Smooth muscle cell (in vitro differentiated cells): ENCODE measurements around the gene EDN2. TPM values are rescaled to one million over a fixed set of nuclear protein-coding genes. Genes with fewer than 3 reads are reported as not detected.

ENCODE experiments used
- DNase-seq: peaks from one replicate; lab custom pipeline; 2025; ENCODE audit not compliant: unreplicated experiment; lab: John Stamatoyannopoulos, UW
- H2AFZ ChIP-seq: fragments of 200-600 bp; sonication (generic); 2 replicates; pipeline ENCODE4 v1.6.0; 2016; ENCODE audit warnings: antibody characterized with exemption, low read depth, mild to moderate bottlenecking
- H3F3A ChIP-seq: fragments of 200-600 bp; sonication (generic); 2 replicates; pipeline ENCODE4 v1.6.0; 2017; ENCODE audit warnings: antibody characterized with exemption, low read depth
- H3K27ac ChIP-seq: fragments of 200-600 bp; sonication (generic); 2 replicates; pipeline ENCODE4 v1.5.1; 2016; ENCODE audit warnings: low read depth, mild to moderate bottlenecking
- H3K27me3 ChIP-seq: fragments of 200-600 bp; sonication (generic); 2 replicates; pipeline ENCODE4 v1.6.1; 2016; ENCODE audit warnings: low read depth, mild to moderate bottlenecking
- H3K36me3 ChIP-seq: fragments of 200-600 bp; sonication (generic); 2 replicates; pipeline ENCODE4 v1.5.1; 2016; ENCODE audit warnings: low read depth
- H3K4me1 ChIP-seq: fragments of 200-600 bp; sonication (generic); 2 replicates; pipeline ENCODE4 v1.5.1; 2016; ENCODE audit warnings: low read depth
- H3K4me2 ChIP-seq: fragments of 200-600 bp; sonication (generic); 2 replicates; pipeline ENCODE4 v1.6.0; 2016; ENCODE audit warnings: mild to moderate bottlenecking
- H3K4me3 ChIP-seq: fragments of 200-600 bp; sonication (generic); 2 replicates; pipeline ENCODE4 v1.5.1; 2016; ENCODE audit warnings: mild to moderate bottlenecking
- H3K79me2 ChIP-seq: fragments of 200-600 bp; sonication (generic); 2 replicates; pipeline ENCODE4 v1.6.0; 2016; ENCODE audit warnings: low read depth, mild to moderate bottlenecking
- H3K9ac ChIP-seq: fragments of 200-600 bp; sonication (generic); 2 replicates; pipeline ENCODE4 v1.6.0; 2016; ENCODE audit warnings: low read depth
- H3K9me3 ChIP-seq: fragments of 200-600 bp; sonication (generic); replicated peaks from 2 replicates; pipeline ENCODE4 v1.5.1; 2016; ENCODE audit warnings: low read depth
- H4K20me1 ChIP-seq: fragments of 200-600 bp; sonication (generic); 2 replicates; pipeline ENCODE4 v1.6.0; 2016; ENCODE audit warnings: low read depth
- CTCF ChIP-seq: fragments of 200-600 bp; sonication (generic); IDR thresholded peaks from 2 replicates; pipeline ENCODE4 v1.5.1; 2017; ENCODE audit warnings: borderline replicate concordance, mild to moderate bottlenecking, antibody characterized with exemption; ENCODE audit not compliant: insufficient read depth, poor library complexity, severe bottlenecking
- WGBS: methylation state at CpG from one replicate; pipeline ENCODE4 v1.1.7; 2016; ENCODE audit warnings: low lambda C conversion rate; 5-methylcytosine and 5-hydroxymethylcytosine counted together
- polyA plus RNA-seq: library from polyadenylated mRNA; unstranded; fragments of >200 nt; fragmentation: Nextera tagmentation; extraction: Ambion mirVana; gene quantifications from 2 replicates; pipeline ENCODE4 v1.2.1, GENCODE V29; 2016
- total RNA-seq: library from RNA; depleted of rRNA; stranded (reverse); fragments of >200 nt; gene quantifications from 2 replicates; pipeline ENCODE4 v1.2.3, GENCODE V29; 2014

Gene EDN2
- total RNA-seq: not detected in 2 replicates
- polyA plus RNA-seq: not detected in 2 replicates

- no peak for DNase-seq
- H3K36me3 ChIP-seq: no peaks in the 10 kb centered on the region
- no peaks in the 10 kb centered on the region for H4K20me1 ChIP-seq
- no peak within 1 kb of the TSS for H3K4me3 ChIP-seq
- H3K9me3 ChIP-seq: no peaks in the 10 kb centered on the region
- H3K4me1 ChIP-seq: peaks cover 33% of the 10 kb centered on the region
- H3K27ac ChIP-seq: no peak within 1 kb of the TSS
- no peaks in the 10 kb centered on the region for H3K27me3 ChIP-seq
- no peak for TF ChIP-seq CTCF
- H3K4me2 ChIP-seq: peak within 1 kb of the TSS; percentile 52
- no peak within 1 kb of the TSS for H2AFZ ChIP-seq
- WGBS: 90% methylated on average over 27 of the region's 27 CpGs
- H3F3A ChIP-seq: no peaks in the 10 kb centered on the region
- no peaks in the 10 kb centered on the region for H3K79me2 ChIP-seq
- H3K9ac ChIP-seq: no peak within 1 kb of the TSS
These were observed at the start of gene EDN2 for GRCh38 chr1:41484402-41485241. Gene EDN2, minus strand, starts transcription at chr1:41484683. Its CDS starts 82 bp downstream, at chr1:41484601.

- 98% methylated on average over 5 of the region's 5 CpGs for WGBS
These were observed 49.2 kb upstream of the EDN2 start for GRCh38 chr1:41533731-41534080.

GRCh38 chr1:41533016-41533730 is 48.7 kb upstream of the EDN2 start:
- Histone ChIP-seq H3K4me1 (no peaks in the 10 kb centered on the region), H3K9ac (no peak overlapping the region), H3K27me3 (no peaks in the 10 kb centered on the region), H4K20me1 (peaks cover 42% of the 10 kb centered on the region), H3K79me2 (no peaks in the 10 kb centered on the region), H3K4me3 (no peak overlapping the region), H3K36me3 (no peaks in the 10 kb centered on the region), H3K27ac (no peak overlapping the region), H3F3A (no peaks in the 10 kb centered on the region), H2AFZ (no peak overlapping the region), H3K4me2 (no peak overlapping the region), H3K9me3 (no peaks in the 10 kb centered on the region)
- no peak for TF ChIP-seq CTCF
- DNase-seq: no peak
- 91% methylated on average over 9 of the region's 12 CpGs for WGBS

More at GRCh38 chr1:41533731-41534080, 49.2 kb upstream of the EDN2 start:
- no peak for TF ChIP-seq CTCF
- no peak overlapping the region for H3K4me3 ChIP-seq
- H2AFZ ChIP-seq: no peak overlapping the region
- H3K9ac ChIP-seq: no peak overlapping the region
- no peak overlapping the region for H3K4me2 ChIP-seq
- H3K36me3 ChIP-seq: no peaks in the 10 kb centered on the region
- H3K9me3 ChIP-seq: no peaks in the 10 kb centered on the region
- no peaks in the 10 kb centered on the region for H3K79me2 ChIP-seq
- DNase-seq: no peak
- H3K27me3 ChIP-seq: no peaks in the 10 kb centered on the region
- no peak overlapping the region for H3K27ac ChIP-seq
- H3K4me1 ChIP-seq: no peaks in the 10 kb centered on the region
- H4K20me1 ChIP-seq: peaks cover 42% of the 10 kb centered on the region
- H3F3A ChIP-seq: no peaks in the 10 kb centered on the region
